NOMO-1 (cell line): Measurements from ENCODE around the gene CHD6.
A peak's percentile ranks its signal among the peaks of the same experiment; 100 is the strongest.

Experiments
- DNase-seq, 2 experiments: peaks; one replicate each; lab custom pipeline; 2025; ENCODE audit not compliant: unreplicated experiment in 2 of 2; lab: John Stamatoyannopoulos, UW

CHD6 gene

GRCh38 chr20:41621971-41622370 is 3.8 kb upstream of the CHD6 start:
- no peak for DNase-seq

GRCh38 chr20:41621421-41621820 is 3.2 kb upstream of the CHD6 start:
- no peak for DNase-seq

- DNase-seq, result no peak
Measured at GRCh38 chr20:41619360-41620100, 1.4 kb upstream of the CHD6 start.

- no peak for DNase-seq
Measured at GRCh38 chr20:41618807-41619311, 682 bp upstream of the CHD6 start.

GRCh38 chr20:41617059-41617901 is 897 bp downstream of the CHD6 start:
- peak; percentile 13 to 16 for DNase-seq

- peak; percentile 52 to 65 for DNase-seq
Measured at GRCh38 chr20:41616228-41616627, 1.9 kb downstream of the CHD6 start.

GRCh38 chr20:41615676-41616075 is 2.5 kb downstream of the CHD6 start:
- DNase-seq, result no peak

- no peak for DNase-seq
Measured at GRCh38 chr20:41615110-41615509, 3.1 kb downstream of the CHD6 start.

GRCh38 chr20:41613321-41613720 is 4.9 kb downstream of the CHD6 start:
- DNase-seq, result no peak

GRCh38 chr20:41609474-41609873 is 8.7 kb downstream of the CHD6 start:
- DNase-seq, result peak in 1 of 2 experiments; percentile 34

- DNase-seq, result no peak
Measured at GRCh38 chr20:41608606-41609005, 9.6 kb downstream of the CHD6 start.

GRCh38 chr20:41607791-41608190 is 10.4 kb downstream of the CHD6 start:
- DNase-seq, result no peak

GRCh38 chr20:41604002-41604401 is 14.2 kb downstream of the CHD6 start:
- no peak for DNase-seq

- DNase-seq, result no peak
Measured at GRCh38 chr20:41601742-41602141, 16.4 kb downstream of the CHD6 start.

GRCh38 chr20:41600926-41601631 is 17.1 kb downstream of the CHD6 start:
- DNase-seq, result no peak

GRCh38 chr20:41599699-41600104 is 18.5 kb downstream of the CHD6 start:
- DNase-seq, result no peak

- DNase-seq, result no peak
Measured at GRCh38 chr20:41598719-41599118, 19.5 kb downstream of the CHD6 start.

GRCh38 chr20:41594514-41595322 is 23.5 kb downstream of the CHD6 start:
- DNase-seq, result no peak

GRCh38 chr20:41592516-41593216 is 25.5 kb downstream of the CHD6 start:
- DNase-seq, result peak; percentile 26 to 63

- DNase-seq, result no peak
Measured at GRCh38 chr20:41587956-41588355, 30.2 kb downstream of the CHD6 start.
